NCI-H128 (cell line): ENCODE results near the gene COPS3.
"Not testable (repeated sequence)": the region's sequence is repeated elsewhere in the genome, so short reads cannot be mapped to it uniquely, and the experiment has no call there.

Experiments
- DNase-seq: peaks from one replicate; lab custom pipeline; 2025; ENCODE audit not compliant: unreplicated experiment; lab: John Stamatoyannopoulos, UW

The COPS3 gene

GRCh38 chr17:17303010-17303846, 22.2 kb upstream of the COPS3 start, which contains the start of gene NT5M:
Gene NT5M (plus strand): TSS chr17:17303373. CDS start chr17:17303551, 178 bp downstream.
- DNase-seq = no peak

GRCh38 chr17:17301659-17302058, 20.6 kb upstream of the COPS3 start:
- DNase-seq = not testable (repeated sequence)

GRCh38 chr17:17300624-17301568, 19.9 kb upstream of the COPS3 start:
- DNase-seq = no peak

- DNase-seq = no peak
Measured at GRCh38 chr17:17298108-17298507, 17.1 kb upstream of the COPS3 start.

GRCh38 chr17:17297217-17297616, 16.2 kb upstream of the COPS3 start:
- DNase-seq = no peak

GRCh38 chr17:17295141-17295540, 14.1 kb upstream of the COPS3 start:
- DNase-seq = no peak

GRCh38 chr17:17289701-17290100, 8.7 kb upstream of the COPS3 start:
- no peak for DNase-seq

- DNase-seq = no peak
Measured at GRCh38 chr17:17289086-17289485, 8.0 kb upstream of the COPS3 start.

GRCh38 chr17:17285951-17286350, 4.9 kb upstream of the COPS3 start:
- no peak for DNase-seq

GRCh38 chr17:17279316-17279715, 1.7 kb downstream of the COPS3 start:
- DNase-seq = no peak

- DNase-seq = not testable (repeated sequence)
Measured at GRCh38 chr17:17277431-17277830, 3.6 kb downstream of the COPS3 start.

GRCh38 chr17:17275971-17276370, 5.1 kb downstream of the COPS3 start:
- DNase-seq = no peak

- no peak for DNase-seq
Measured at GRCh38 chr17:17269926-17270773, 10.9 kb downstream of the COPS3 start.

- no peak for DNase-seq
Measured at GRCh38 chr17:17264430-17264829, 16.6 kb downstream of the COPS3 start.

GRCh38 chr17:17258998-17259397, 22.0 kb downstream of the COPS3 start:
- DNase-seq = no peak

- DNase-seq = no peak
Measured at GRCh38 chr17:17258011-17258410, 23.0 kb downstream of the COPS3 start.

GRCh38 chr17:17256316-17256715, 24.7 kb downstream of the COPS3 start:
- no peak for DNase-seq

- not testable (repeated sequence) for DNase-seq
Measured at GRCh38 chr17:17255689-17256088, 25.4 kb downstream of the COPS3 start.

- no peak for DNase-seq
Measured at GRCh38 chr17:17254036-17254435, 27.0 kb downstream of the COPS3 start.

GRCh38 chr17:17253406-17253805, 27.6 kb downstream of the COPS3 start:
- DNase-seq = no peak

- DNase-seq = no peak
Measured at GRCh38 chr17:17252149-17252661, 28.8 kb downstream of the COPS3 start.
